Activated T-helper 17 cell treated with anti-CD3 and anti-CD28 coated beads, Interleukin-2, amount 50 U/mL, for 72 hours (primary cell): ENCODE measurements around the gene CFH. TPM values are rescaled to one million over a fixed set of nuclear protein-coding genes. Genes with fewer than 3 reads are reported as not detected.
"Not testable (repeated sequence)": the region's sequence is repeated elsewhere in the genome, so short reads cannot be mapped to it uniquely, and the experiment has no call there.

Experiments used
- ATAC-seq: fragments of 150-1000 bp; cut with Tn5 transposase; replicated peaks from 2 replicates; pipeline ENCODE4 v1.10.0; 2021; ENCODE audit warnings: mild to moderate bottlenecking, moderate library complexity
- H3K27ac Mint-ChIP-seq: one replicate; pipeline ENCODE4 v1.8.0; 2022; ENCODE audit warnings: mixed read lengths
- H3K27me3 Mint-ChIP-seq: one replicate; pipeline ENCODE4 v1.8.0; 2022; ENCODE audit warnings: mixed read lengths
- H3K36me3 Mint-ChIP-seq: one replicate; pipeline ENCODE4 v1.8.0; 2022; ENCODE audit warnings: low read depth, mild to moderate bottlenecking, mixed read lengths
- H3K4me1 Mint-ChIP-seq: one replicate; pipeline ENCODE4 v1.8.0; 2022; ENCODE audit warnings: mixed read lengths
- H3K4me3 Mint-ChIP-seq: one replicate; pipeline ENCODE4 v1.8.0; 2022; ENCODE audit warnings: mild to moderate bottlenecking, mixed read lengths
- H3K9me3 Mint-ChIP-seq: one replicate; pipeline ENCODE4 v1.8.0; 2022; ENCODE audit warnings: mixed read lengths
- total RNA-seq, 2 donors: library from RNA; stranded (reverse); gene quantifications; one replicate each; pipeline ENCODE4 v1.2.3, GENCODE V29; 2022

CFH gene
- total RNA-seq, 2 donors from 2014 or later: 9.4 to 13.9 TPM

GRCh38 chr1:196684476-196684875 lies 32.6 kb downstream of the CFH start:
- peaks cover 38% of the 10 kb centered on the region for H3K36me3 Mint-ChIP-seq
- H3K9me3 Mint-ChIP-seq: no peaks in the 10 kb centered on the region
- H3K4me1 Mint-ChIP-seq: no peaks in the 10 kb centered on the region
- no peak for ATAC-seq
- H3K27ac Mint-ChIP-seq: no peak overlapping the region
- no peak overlapping the region for H3K4me3 Mint-ChIP-seq
- H3K27me3 Mint-ChIP-seq: no peaks in the 10 kb centered on the region

- ATAC-seq: no peak
- Mint-ChIP-seq H3K4me3 (no peak overlapping the region), H3K4me1 (no peaks in the 10 kb centered on the region), H3K9me3 (no peaks in the 10 kb centered on the region), H3K36me3 (peaks cover 39% of the 10 kb centered on the region), H3K27me3 (no peaks in the 10 kb centered on the region), H3K27ac (no peak overlapping the region)
These were observed 33.7 kb downstream of the CFH start for GRCh38 chr1:196685506-196685905.

- no peak overlapping the region for H3K4me3 Mint-ChIP-seq
- H3K36me3 Mint-ChIP-seq: peaks cover 46% of the 10 kb centered on the region
- peaks cover 4% of the 10 kb centered on the region for H3K9me3 Mint-ChIP-seq
- no peaks in the 10 kb centered on the region for H3K27me3 Mint-ChIP-seq
- no peak overlapping the region for H3K27ac Mint-ChIP-seq
- no peaks in the 10 kb centered on the region for H3K4me1 Mint-ChIP-seq
- ATAC-seq: no peak
These were observed 37.2 kb downstream of the CFH start for GRCh38 chr1:196689001-196689400.

- Mint-ChIP-seq H3K4me3 (no peak overlapping the region), H3K27ac (no peak overlapping the region)
These were observed 38.7 kb downstream of the CFH start for GRCh38 chr1:196690582-196690981.

GRCh38 chr1:196698993-196699392 lies 47.1 kb downstream of the CFH start:
- Mint-ChIP-seq H3K9me3 (peaks cover 3% of the 10 kb centered on the region), H3K4me1 (peaks cover 4% of the 10 kb centered on the region), H3K4me3 (no peak overlapping the region), H3K27me3 (no peaks in the 10 kb centered on the region), H3K36me3 (peaks cover 29% of the 10 kb centered on the region), H3K27ac (no peak overlapping the region)
- ATAC-seq: no peak

More at GRCh38 chr1:196690582-196690981, 38.7 kb downstream of the CFH start:
- Mint-ChIP-seq H3K9me3 (peaks cover 4% of the 10 kb centered on the region), H3K4me1 (no peaks in the 10 kb centered on the region), H3K27me3 (no peaks in the 10 kb centered on the region), H3K36me3 (peaks cover 50% of the 10 kb centered on the region)
- ATAC-seq: no peak

GRCh38 chr1:196701144-196701543 lies 49.3 kb downstream of the CFH start:
- Mint-ChIP-seq H3K4me1 (peaks cover 4% of the 10 kb centered on the region), H3K4me3 (no peak overlapping the region), H3K27me3 (no peaks in the 10 kb centered on the region)

GRCh38 chr1:196709892-196710291 lies 58.0 kb downstream of the CFH start:
- H3K36me3 Mint-ChIP-seq, H3K4me3 Mint-ChIP-seq, H3K9me3 Mint-ChIP-seq, ATAC-seq, H3K27me3 Mint-ChIP-seq, H3K27ac Mint-ChIP-seq, H3K4me1 Mint-ChIP-seq: not testable (repeated sequence)

More at GRCh38 chr1:196701144-196701543, 49.3 kb downstream of the CFH start:
- H3K9me3 Mint-ChIP-seq: no peaks in the 10 kb centered on the region
- peaks cover 17% of the 10 kb centered on the region for H3K36me3 Mint-ChIP-seq
- no peak overlapping the region for H3K27ac Mint-ChIP-seq
- no peak for ATAC-seq

DNA sequence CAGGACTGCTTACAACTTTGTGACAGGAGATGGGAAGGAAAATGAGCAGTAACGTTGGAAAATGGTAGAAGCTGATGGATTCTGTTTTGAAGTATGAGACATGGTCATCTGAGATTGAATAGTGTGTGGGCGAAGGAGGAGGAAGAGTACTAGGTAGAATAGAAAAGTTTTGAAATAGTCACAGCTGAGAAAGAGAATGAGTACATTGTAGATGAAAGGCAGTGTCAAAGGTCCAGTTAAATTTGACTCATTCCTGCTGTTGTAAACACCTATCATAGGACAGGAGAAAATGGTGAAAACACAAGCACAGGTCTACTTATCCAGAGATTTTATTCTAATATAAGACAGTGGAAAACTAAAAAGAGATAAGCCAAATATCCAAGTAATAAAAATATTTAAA lies 66.0 kb downstream of the CFH start:
- no peak for ATAC-seq
- no peak overlapping the region for H3K4me3 Mint-ChIP-seq
- no peak overlapping the region for H3K27ac Mint-ChIP-seq
- no peaks in the 10 kb centered on the region for H3K36me3 Mint-ChIP-seq
- H3K27me3 Mint-ChIP-seq: no peaks in the 10 kb centered on the region
- H3K4me1 Mint-ChIP-seq: no peaks in the 10 kb centered on the region
- H3K9me3 Mint-ChIP-seq: no peaks in the 10 kb centered on the region

DNA sequence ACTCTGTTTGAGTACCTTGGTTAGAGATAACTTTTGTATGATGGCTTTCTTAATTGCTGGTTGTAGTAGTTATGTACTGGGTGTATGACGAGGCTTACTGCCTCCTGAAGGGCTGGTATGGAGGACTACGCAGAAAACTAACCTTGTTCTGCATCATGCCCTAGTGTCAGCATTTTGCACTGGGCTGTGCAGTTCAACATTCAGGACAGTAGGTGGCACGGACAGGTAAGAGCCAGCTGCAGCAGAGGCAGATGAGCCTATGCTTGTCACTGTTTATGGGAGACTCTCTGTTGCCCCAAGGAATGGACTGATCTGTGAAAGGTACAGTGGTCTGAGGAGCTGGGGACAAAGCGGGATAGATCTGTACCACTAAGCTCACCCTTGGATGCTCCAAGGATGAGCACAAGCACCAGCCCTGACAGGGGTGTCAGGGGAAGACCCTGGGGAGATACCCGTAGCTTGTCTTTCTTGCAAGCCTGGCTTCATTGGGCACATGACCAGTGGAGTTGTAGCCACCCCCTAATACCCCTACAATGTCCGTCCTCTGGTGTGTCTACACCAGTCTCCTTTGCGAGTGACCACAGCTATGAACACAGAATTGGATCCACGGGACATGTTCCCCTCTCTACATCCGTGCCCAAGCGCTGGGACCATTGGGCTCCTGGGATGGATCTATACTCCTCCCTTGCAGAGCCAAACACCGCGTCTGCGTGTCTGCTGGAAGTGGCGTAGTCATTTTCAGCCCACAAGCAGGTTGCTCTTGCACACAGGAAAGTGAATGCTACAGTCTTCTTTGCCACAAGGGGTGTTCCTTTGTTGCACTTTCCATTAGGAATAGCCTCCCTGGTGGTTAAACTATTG lies 71.7 kb downstream of the CFH start:
- peak; percentile 70 for ATAC-seq
- Mint-ChIP-seq H3K4me3 (no peak overlapping the region), H3K27ac (no peak overlapping the region), H3K9me3 (no peaks in the 10 kb centered on the region), H3K4me1 (no peaks in the 10 kb centered on the region), H3K27me3 (no peaks in the 10 kb centered on the region), H3K36me3 (peaks cover 5% of the 10 kb centered on the region)

GRCh38 chr1:196732526-196732925 lies 80.7 kb downstream of the CFH start:
- ATAC-seq: no peak
- no peak overlapping the region for H3K27ac Mint-ChIP-seq
- H3K27me3 Mint-ChIP-seq: no peaks in the 10 kb centered on the region

DNA sequence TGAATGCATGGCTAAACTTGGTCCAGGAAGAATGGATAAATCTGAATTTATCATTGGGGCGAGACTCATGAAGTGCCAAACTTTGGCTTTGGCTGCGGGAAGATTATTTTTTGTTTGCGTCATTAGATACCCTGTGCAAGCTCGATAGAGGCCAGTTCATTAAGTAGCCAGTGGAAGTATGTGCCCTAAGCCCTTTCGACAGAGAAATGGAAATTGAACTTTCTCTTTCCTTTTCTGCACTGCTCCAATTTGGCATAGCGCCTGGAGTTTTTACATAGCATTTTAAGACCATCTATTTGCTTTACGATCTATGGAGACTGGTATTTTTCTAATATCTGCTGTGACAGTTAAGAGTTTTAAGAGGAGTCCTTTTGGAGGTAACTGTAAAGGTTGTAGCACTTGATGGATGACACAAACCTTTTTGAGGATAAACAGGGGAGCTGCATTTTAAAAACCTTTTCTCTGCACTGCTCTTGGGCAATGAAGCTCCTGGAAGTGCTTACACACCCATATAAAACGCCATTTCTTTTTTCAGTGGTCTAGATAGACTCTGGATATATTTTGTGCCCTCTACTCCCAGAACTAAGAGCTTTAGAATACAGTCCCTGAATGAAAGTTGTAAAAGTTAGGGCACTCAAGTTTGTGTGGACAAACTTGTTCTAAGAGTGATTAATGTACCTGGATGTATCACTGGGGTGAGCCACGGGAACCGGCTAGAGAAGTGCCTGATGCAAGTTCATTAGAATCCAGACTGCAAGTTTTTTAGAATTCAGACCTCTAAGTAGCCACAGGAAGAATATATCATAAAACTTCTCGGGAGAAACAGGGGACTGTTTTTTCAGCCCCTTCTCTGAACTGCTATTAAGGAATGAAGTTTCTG lies 81.5 kb downstream of the CFH start:
- ATAC-seq: no peak
- no peaks in the 10 kb centered on the region for H3K4me1 Mint-ChIP-seq
- H3K27ac Mint-ChIP-seq: no peak overlapping the region
- H3K4me3 Mint-ChIP-seq: no peak overlapping the region
- H3K36me3 Mint-ChIP-seq: peaks cover 76% of the 10 kb centered on the region
- peaks cover 9% of the 10 kb centered on the region for H3K9me3 Mint-ChIP-seq
- H3K27me3 Mint-ChIP-seq: no peaks in the 10 kb centered on the region

More at GRCh38 chr1:196732526-196732925, 80.7 kb downstream of the CFH start:
- Mint-ChIP-seq H3K4me1 (no peaks in the 10 kb centered on the region), H3K9me3 (peaks cover 9% of the 10 kb centered on the region), H3K36me3 (peaks cover 72% of the 10 kb centered on the region), H3K4me3 (no peak overlapping the region)

DNA sequence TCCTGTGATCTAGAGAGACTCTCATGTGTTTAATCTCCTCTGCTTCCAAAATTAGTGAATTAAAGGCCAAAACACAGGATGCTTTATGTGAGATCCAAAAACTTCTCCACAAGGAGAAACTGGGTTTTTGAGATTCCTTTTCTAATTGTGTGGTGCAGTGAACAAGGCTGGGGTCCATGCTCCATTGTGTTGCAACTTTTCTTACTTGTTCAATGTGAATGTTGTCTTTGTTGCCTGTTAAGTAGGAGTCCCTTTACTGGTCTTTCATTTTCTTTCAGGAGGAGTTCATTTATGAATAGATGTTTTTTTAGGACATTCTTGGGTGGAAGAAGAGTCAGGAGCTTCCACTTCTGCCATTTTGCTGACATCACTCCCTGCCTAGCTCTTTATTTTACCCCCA lies 82.2 kb downstream of the CFH start:
- Mint-ChIP-seq H3K4me3 (no peak overlapping the region), H3K27ac (no peak overlapping the region), H3K36me3 (peaks cover 79% of the 10 kb centered on the region)

GRCh38 chr1:196734460-196734859 lies 82.6 kb downstream of the CFH start:
- no peaks in the 10 kb centered on the region for H3K27me3 Mint-ChIP-seq
- H3K36me3 Mint-ChIP-seq: peaks cover 82% of the 10 kb centered on the region
- H3K27ac Mint-ChIP-seq: no peak overlapping the region

More for the DNA sequence above, 82.2 kb downstream of the CFH start:
- H3K4me1 Mint-ChIP-seq: no peaks in the 10 kb centered on the region
- H3K9me3 Mint-ChIP-seq: peaks cover 9% of the 10 kb centered on the region
- ATAC-seq: no peak
- no peaks in the 10 kb centered on the region for H3K27me3 Mint-ChIP-seq

DNA sequence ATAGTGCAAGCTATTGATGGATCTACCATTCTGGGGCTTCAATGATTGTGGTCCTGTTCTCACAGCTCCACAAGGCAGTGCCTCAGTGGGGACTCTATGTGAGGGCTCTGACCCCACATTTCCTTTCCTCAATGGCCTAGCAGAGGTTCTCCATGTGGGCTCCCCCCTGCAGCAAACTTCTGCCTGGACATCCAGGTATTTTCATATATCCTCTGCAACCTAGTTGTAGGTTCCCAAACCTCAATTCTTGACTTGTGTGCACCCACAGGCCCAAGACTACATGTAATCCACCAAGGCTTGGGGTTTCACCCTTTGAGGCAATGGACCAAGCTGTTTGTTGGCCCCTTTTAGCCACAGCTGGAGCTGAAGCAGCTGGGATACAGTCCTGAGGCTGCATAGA lies 86.9 kb downstream of the CFH start:
- no peak overlapping the region for H3K27ac Mint-ChIP-seq

More at GRCh38 chr1:196734460-196734859, 82.6 kb downstream of the CFH start:
- H3K4me3 Mint-ChIP-seq: no peak overlapping the region
- H3K9me3 Mint-ChIP-seq: peaks cover 12% of the 10 kb centered on the region
- no peak for ATAC-seq
- no peaks in the 10 kb centered on the region for H3K4me1 Mint-ChIP-seq

More for the DNA sequence above, 86.9 kb downstream of the CFH start:
- H3K4me3 Mint-ChIP-seq: no peak overlapping the region
- no peaks in the 10 kb centered on the region for H3K27me3 Mint-ChIP-seq
- H3K4me1 Mint-ChIP-seq: no peaks in the 10 kb centered on the region
- H3K9me3 Mint-ChIP-seq: peaks cover 7% of the 10 kb centered on the region
- peaks cover 88% of the 10 kb centered on the region for H3K36me3 Mint-ChIP-seq
- no peak for ATAC-seq
